Mesenchymal stem cell (in vitro differentiated cells and primary cell): Measurements from ENCODE around the gene H2AZ2.

Experiments
- DNase-seq: peaks from one replicate; pipeline ENCODE4 v3.0.0-alpha.2; 2013
- H2AFZ ChIP-seq: one replicate; pipeline ENCODE4 v1.6.1; 2013; ENCODE audit warnings: low read depth, mild to moderate bottlenecking, control low read depth, inconsistent platforms, low read length, moderate library complexity
- H2AK5ac ChIP-seq: 2 replicates; pipeline ENCODE4 v1.6.1; 2013; ENCODE audit warnings: low read length, moderate library complexity, mild to moderate bottlenecking, inconsistent platforms; ENCODE audit not compliant: severe bottlenecking
- H2BK120ac ChIP-seq: one replicate; pipeline ENCODE4 v1.6.1; 2013; ENCODE audit warnings: low read depth, mild to moderate bottlenecking, inconsistent platforms, low read length, moderate library complexity
- H2BK12ac ChIP-seq, 2 experiments: one replicate each; pipeline ENCODE4 v1.6.1; 2013; ENCODE audit warnings: inconsistent platforms in 2 of 2, low read length in 2 of 2, mild to moderate bottlenecking in 2 of 2, moderate library complexity in 2 of 2, control low read depth in 1 of 2
- H2BK15ac ChIP-seq: one replicate; pipeline ENCODE4 v1.6.1; 2013; ENCODE audit warnings: mild to moderate bottlenecking, low read depth, inconsistent platforms; ENCODE audit not compliant: poor library complexity, severe bottlenecking
- H2BK5ac ChIP-seq: 2 replicates; pipeline ENCODE4 v1.6.1; 2013; ENCODE audit warnings: low read depth, mild to moderate bottlenecking, low read length, control low read depth, inconsistent platforms; ENCODE audit not compliant: poor library complexity, severe bottlenecking
- H3K14ac ChIP-seq, 2 experiments: one replicate each; pipeline ENCODE4 v1.6.1; 2013; ENCODE audit warnings: inconsistent platforms in 2 of 2, low read length in 2 of 2, control low read depth in 1 of 2, mild to moderate bottlenecking in 1 of 2, moderate library complexity in 1 of 2
- H3K18ac ChIP-seq, 2 experiments: one replicate each; pipeline ENCODE4 v1.6.1; 2013; ENCODE audit warnings: inconsistent platforms in 2 of 2, low read length in 2 of 2, control low read depth in 1 of 2, low read depth in 1 of 2, mild to moderate bottlenecking in 1 of 2
- H3K23ac ChIP-seq, 2 experiments: one replicate each; pipeline ENCODE4 v1.6.1; 2013; ENCODE audit warnings: inconsistent platforms in 2 of 2, low read length in 2 of 2, mild to moderate bottlenecking in 2 of 2, moderate library complexity in 2 of 2, control low read depth in 1 of 2
- H3K27ac ChIP-seq: 2 replicates; pipeline ENCODE4 v1.5.1; 2013; ENCODE audit warnings: mild to moderate bottlenecking, moderate library complexity, low read length, control low read depth, inconsistent platforms; ENCODE audit not compliant: poor library complexity, severe bottlenecking
- H3K27me3 ChIP-seq, 2 experiments: 2 replicates each; pipeline versions ENCODE4 v1.6.1 to v1.7.0; 2013; ENCODE audit warnings: low read length in 2 of 2, mild to moderate bottlenecking in 2 of 2, moderate library complexity in 2 of 2, control low read depth in 1 of 2, inconsistent platforms in 1 of 2; ENCODE audit not compliant: control insufficient read depth in 1 of 2, insufficient read depth in 1 of 2
- H3K36me3 ChIP-seq, 2 experiments: 2 replicates each; pipeline versions ENCODE4 v1.6.1 to v1.7.0; 2013; ENCODE audit warnings: low read length in 2 of 2, control low read depth in 1 of 2, inconsistent platforms in 1 of 2, low read depth in 1 of 2, mild to moderate bottlenecking in 1 of 2; ENCODE audit not compliant: insufficient read depth in 2 of 2, control insufficient read depth in 1 of 2
- H3K4ac ChIP-seq, 2 experiments: one replicate each; pipeline ENCODE4 v1.6.1; 2013; ENCODE audit warnings: inconsistent platforms in 2 of 2, low read length in 2 of 2, mild to moderate bottlenecking in 2 of 2, moderate library complexity in 2 of 2, control low read depth in 1 of 2, low read depth in 1 of 2
- H3K4me1 ChIP-seq: 2 replicates; pipeline ENCODE4 v1.6.1; 2013; ENCODE audit warnings: low read depth, low read length, control low read depth; ENCODE audit not compliant: control insufficient read depth, insufficient read depth
- H3K4me2 ChIP-seq: 2 replicates; pipeline ENCODE4 v1.6.1; 2013; ENCODE audit warnings: low read length, mild to moderate bottlenecking, inconsistent platforms; ENCODE audit not compliant: poor library complexity, severe bottlenecking
- H3K4me3 ChIP-seq, 2 experiments: 2 replicates each; pipeline versions ENCODE4 v1.5.1 to v1.7.0; 2013; ENCODE audit warnings: low read length in 2 of 2, mild to moderate bottlenecking in 2 of 2, control low read depth in 1 of 2, low read depth in 1 of 2; ENCODE audit not compliant: insufficient read depth in 1 of 2
- H3K79me1 ChIP-seq: replicated peaks from 2 replicates; pipeline ENCODE4 v1.6.1; 2013; ENCODE audit warnings: mild to moderate bottlenecking, control low read depth, low read length, inconsistent platforms; ENCODE audit not compliant: poor library complexity, severe bottlenecking
- H3K9ac ChIP-seq: 2 replicates; pipeline ENCODE4 v1.7.0; 2013; ENCODE audit warnings: mild to moderate bottlenecking, low read length, moderate library complexity
- H3K9me3 ChIP-seq: 2 replicates; pipeline ENCODE4 v1.7.0; 2013; ENCODE audit warnings: mild to moderate bottlenecking, low read length; ENCODE audit not compliant: control insufficient read depth
- H4K8ac ChIP-seq: one replicate; pipeline ENCODE4 v1.6.1; 2013; ENCODE audit warnings: inconsistent platforms, mild to moderate bottlenecking, low read length, moderate library complexity
- H4K91ac ChIP-seq: one replicate; pipeline ENCODE4 v1.6.1; 2013; ENCODE audit warnings: mild to moderate bottlenecking, low read length, inconsistent platforms
- WGBS: methylation state at CpG from one replicate; pipeline ENCODE4 v1.1.7; 2013; ENCODE audit warnings: mixed read lengths; 5-methylcytosine and 5-hydroxymethylcytosine counted together

H2AZ2 gene

DNA sequence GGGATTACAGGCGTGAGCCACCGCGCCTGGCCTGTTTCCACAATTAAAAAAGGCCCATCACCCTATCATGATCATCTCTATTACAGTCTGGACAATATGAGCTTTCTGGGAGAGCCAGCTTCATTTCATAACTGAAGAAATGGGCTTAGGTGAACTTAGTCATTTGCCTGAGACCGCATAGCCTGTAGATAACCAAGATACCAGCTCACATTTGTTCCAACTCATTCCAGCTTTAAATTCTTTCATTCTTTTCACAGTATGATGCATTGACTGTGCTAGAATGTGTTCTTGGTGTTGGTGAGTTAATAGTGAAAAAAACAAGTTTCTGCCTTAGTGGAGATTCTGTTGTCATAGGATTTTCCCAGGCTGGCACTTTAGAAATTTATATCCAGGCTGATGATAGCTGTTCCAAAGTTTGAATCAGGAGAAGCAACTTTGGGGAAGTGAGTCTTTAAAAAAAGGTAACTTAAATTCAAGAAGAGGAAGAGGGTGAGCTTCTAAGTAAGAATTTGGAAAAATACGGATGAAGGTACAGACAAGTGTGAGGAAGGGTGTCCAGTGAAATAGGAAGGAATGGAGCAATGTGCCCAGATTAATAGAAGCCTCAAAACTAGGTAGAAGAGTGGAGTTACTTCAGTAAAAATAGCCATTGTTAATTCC lies 2.1 kb upstream of the H2AZ2 start:
- no peak overlapping the region for H3K27ac ChIP-seq
- no peaks in the 10 kb centered on the region for H3K27me3 ChIP-seq
- H2BK120ac ChIP-seq, result no peak overlapping the region
- no peak overlapping the region for H3K4me2 ChIP-seq
- H2AK5ac ChIP-seq, result no peak overlapping the region
- H3K9me3 ChIP-seq, result no peaks in the 10 kb centered on the region
- H3K14ac ChIP-seq, result no peak overlapping the region
- H3K79me1 ChIP-seq, result no peaks in the 10 kb centered on the region
- no peak overlapping the region for H2AFZ ChIP-seq
- no peak overlapping the region for H4K91ac ChIP-seq
- H3K4me3 ChIP-seq, result no peak overlapping the region
- WGBS, result 91% methylated on average over 3 of the region's 5 CpGs
- no peak overlapping the region for H3K18ac ChIP-seq
- no peak overlapping the region for H3K9ac ChIP-seq
- no peak overlapping the region for H3K4ac ChIP-seq
- H3K36me3 ChIP-seq, result no peaks in the 10 kb centered on the region
- H2BK12ac ChIP-seq, result no peak overlapping the region
- no peak overlapping the region for H2BK5ac ChIP-seq
- no peak overlapping the region for H4K8ac ChIP-seq
- no peak overlapping the region for H2BK15ac ChIP-seq
- no peak overlapping the region for H3K23ac ChIP-seq
- H3K4me1 ChIP-seq, result peaks cover 5% of the 10 kb centered on the region
- DNase-seq, result no peak

DNA sequence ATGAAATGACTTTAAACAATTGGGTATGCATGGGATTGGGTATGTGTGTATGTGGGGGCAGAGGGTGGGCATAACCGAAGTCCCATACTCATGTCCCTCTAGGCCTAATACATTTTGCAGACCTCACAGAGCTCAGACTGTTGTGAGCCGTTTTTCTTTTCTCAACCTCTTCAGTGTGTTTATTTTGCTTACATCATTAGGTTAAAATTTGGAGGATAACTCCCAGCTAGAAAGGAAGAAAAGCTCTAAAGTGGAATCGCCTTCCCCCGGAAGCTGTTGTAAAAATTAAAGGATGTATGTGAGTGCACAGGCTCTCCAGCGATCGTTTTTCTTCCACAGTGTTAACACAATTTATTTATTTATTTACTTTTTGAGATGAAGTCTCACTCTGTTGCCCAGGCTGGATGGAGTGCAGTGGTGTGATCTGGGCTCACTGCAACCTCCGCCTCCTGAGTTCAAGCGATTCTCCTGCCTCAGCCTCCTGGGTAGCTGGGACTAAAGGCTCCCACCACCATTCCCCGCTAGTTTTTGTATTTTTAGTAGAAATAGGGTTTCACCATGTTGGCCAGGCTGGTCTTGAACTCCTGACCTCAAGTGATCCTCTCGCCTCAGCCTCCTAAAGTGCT lies 1.5 kb upstream of the H2AZ2 start:
- Histone ChIP-seq H3K18ac (no peak overlapping the region), H4K91ac (no peak overlapping the region)
- WGBS, result 94% methylated on average over 4 of the region's 10 CpGs

DNA sequence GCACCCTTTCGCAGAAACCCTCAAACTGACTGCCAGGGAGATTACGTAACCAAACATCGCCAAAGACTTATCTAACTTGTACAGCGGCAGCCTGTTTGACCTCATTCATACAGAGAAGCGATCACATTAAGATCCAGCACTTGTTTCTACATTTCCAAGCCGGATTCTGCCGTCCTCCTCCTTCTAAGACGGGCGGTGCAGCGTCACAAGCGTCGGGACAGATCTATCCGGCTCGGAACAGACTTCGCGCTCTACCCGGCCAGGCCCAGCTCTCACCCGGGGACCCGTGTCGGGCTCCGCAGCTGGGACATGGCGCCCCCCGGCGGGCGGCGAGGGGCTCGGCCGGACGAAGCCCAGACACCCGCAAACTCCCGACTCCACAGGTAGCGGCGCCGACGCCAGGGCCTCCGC lies 373 bp downstream of the H2AZ2 start:
- H4K91ac ChIP-seq, result peak overlapping the region; percentile 89
- peak overlapping the region; percentile 94 for H3K9ac ChIP-seq
- peak overlapping the region; percentile 86 to 89 for H3K4me3 ChIP-seq
- no peaks in the 10 kb centered on the region for H3K36me3 ChIP-seq
- peak; percentile 91 for DNase-seq
- no peak overlapping the region for H2BK12ac ChIP-seq
- H3K27me3 ChIP-seq, result no peaks in the 10 kb centered on the region
- H3K79me1 ChIP-seq, result no peaks in the 10 kb centered on the region
- peak overlapping the region; percentile 90 for H4K8ac ChIP-seq
- no peak overlapping the region for H2AK5ac ChIP-seq
- H2BK120ac ChIP-seq, result peak overlapping the region; percentile 92
- peak overlapping the region; percentile 78 for H3K27ac ChIP-seq
- H2BK5ac ChIP-seq, result peak overlapping the region; percentile 79
- peak overlapping the region; percentile 75 to 96 for H3K18ac ChIP-seq
- peak overlapping the region; percentile 97 for H2BK15ac ChIP-seq
- peaks cover 5% of the 10 kb centered on the region for H3K4me1 ChIP-seq
- no peak overlapping the region for H3K23ac ChIP-seq
- peak overlapping the region in 1 of 2 experiments; percentile 83 for H3K14ac ChIP-seq
- WGBS, result 2% methylated on average over 23 of the region's 36 CpGs
- no peak overlapping the region for H2AFZ ChIP-seq
- peak overlapping the region; percentile 79 for H3K4me2 ChIP-seq
- no peaks in the 10 kb centered on the region for H3K9me3 ChIP-seq
- H3K4ac ChIP-seq, result peak overlapping the region in 1 of 2 experiments; percentile 93

More for the DNA sequence above, 1.5 kb upstream of the H2AZ2 start:
- peak overlapping the region in 1 of 2 experiments; percentile 93 for H3K4me3 ChIP-seq
- H3K27ac ChIP-seq, result peak overlapping the region; percentile 54
- no peak overlapping the region for H3K14ac ChIP-seq
- no peak overlapping the region for H3K23ac ChIP-seq
- no peak for DNase-seq
- H2BK5ac ChIP-seq, result no peak overlapping the region
- H2BK120ac ChIP-seq, result no peak overlapping the region
- no peak overlapping the region for H2BK12ac ChIP-seq
- H3K27me3 ChIP-seq, result no peaks in the 10 kb centered on the region
- H3K4me2 ChIP-seq, result peak overlapping the region; percentile 79
- peak overlapping the region; percentile 93 for H3K9ac ChIP-seq
- no peaks in the 10 kb centered on the region for H3K79me1 ChIP-seq
- no peak overlapping the region for H3K4ac ChIP-seq
- H2AFZ ChIP-seq, result no peak overlapping the region
- H3K36me3 ChIP-seq, result no peaks in the 10 kb centered on the region
- no peaks in the 10 kb centered on the region for H3K9me3 ChIP-seq
- H2AK5ac ChIP-seq, result no peak overlapping the region
- no peak overlapping the region for H2BK15ac ChIP-seq
- H4K8ac ChIP-seq, result no peak overlapping the region
- peaks cover 5% of the 10 kb centered on the region for H3K4me1 ChIP-seq

- Histone ChIP-seq H3K27me3 (no peaks in the 10 kb centered on the region), H3K79me1 (no peaks in the 10 kb centered on the region), H2BK5ac (no peak overlapping the region), H3K4me2 (peak overlapping the region; percentile 79), H3K4ac (no peak overlapping the region), H2BK120ac (no peak overlapping the region), H2BK15ac (no peak overlapping the region), H3K4me3 (peak overlapping the region; percentile 86 to 89), H4K91ac (no peak overlapping the region), H3K9ac (peak overlapping the region; percentile 94), H3K27ac (peak overlapping the region; percentile 78), H2BK12ac (no peak overlapping the region), H3K36me3 (no peaks in the 10 kb centered on the region), H2AFZ (no peak overlapping the region), H3K23ac (no peak overlapping the region), H3K4me1 (peaks cover 5% of the 10 kb centered on the region), H3K18ac (no peak overlapping the region), H3K14ac (no peak overlapping the region), H3K9me3 (no peaks in the 10 kb centered on the region), H2AK5ac (no peak overlapping the region), H4K8ac (no peak overlapping the region)
- WGBS, result 4% methylated on average over 12 of the region's 12 CpGs
- DNase-seq, result no peak
Measured at GRCh38 chr7:44846816-44847508, 925 bp downstream of the H2AZ2 start.
